KMS-11 (cell line): ENCODE measurements around the gene SLC24A4.

Experiments used
- H2AFZ ChIP-seq: fragments of 200-600 bp; sonication (generic); 2 replicates; pipeline ENCODE4 v1.6.1; 2016; ENCODE audit warnings: antibody characterized with exemption, mixed run types, low read depth
- H3K27ac ChIP-seq: fragments of 200-600 bp; sonication (generic); 2 replicates; pipeline ENCODE4 v1.6.1; 2016; ENCODE audit warnings: mild to moderate bottlenecking, mixed run types
- H3K27me3 ChIP-seq: fragments of 200-600 bp; sonication (generic); 2 replicates; pipeline ENCODE4 v1.6.1; 2017; ENCODE audit warnings: mild to moderate bottlenecking, low read depth, mixed run types, moderate library complexity; ENCODE audit not compliant: insufficient read depth
- H3K36me3 ChIP-seq: fragments of 200-600 bp; sonication (generic); 2 replicates; pipeline ENCODE4 v1.6.1; 2017; ENCODE audit warnings: mild to moderate bottlenecking, mixed run types; ENCODE audit not compliant: insufficient read depth
- H3K4me1 ChIP-seq: fragments of 200-600 bp; sonication (generic); 2 replicates; pipeline ENCODE4 v1.6.1; 2016; ENCODE audit warnings: mild to moderate bottlenecking, low read depth, mixed run types; ENCODE audit not compliant: poor library complexity, severe bottlenecking
- H3K4me2 ChIP-seq: fragments of 200-600 bp; sonication (generic); 2 replicates; pipeline ENCODE4 v1.7.0; 2016; ENCODE audit warnings: mild to moderate bottlenecking, mixed run types
- H3K4me3 ChIP-seq: fragments of 200-600 bp; sonication (generic); IDR thresholded peaks from 2 replicates; pipeline ENCODE4 v1.6.1; 2017; ENCODE audit warnings: low read depth, low read length, mixed read lengths; ENCODE audit not compliant: insufficient read depth
- H3K79me2 ChIP-seq: fragments of 200-600 bp; sonication (generic); 2 replicates; pipeline ENCODE4 v1.6.1; 2016; ENCODE audit warnings: low read depth, mixed run types; ENCODE audit not compliant: insufficient read depth
- H3K9ac ChIP-seq: fragments of 200-600 bp; sonication (generic); 2 replicates; pipeline ENCODE4 v1.6.1; 2016; ENCODE audit warnings: mild to moderate bottlenecking, mixed run types
- H4K20me1 ChIP-seq: fragments of 200-600 bp; sonication (generic); 2 replicates; pipeline ENCODE4 v1.6.1; 2016; ENCODE audit warnings: mild to moderate bottlenecking, mixed run types; ENCODE audit not compliant: insufficient read depth
- TF ChIP-seq, protein P1 (sequence below): fragments of 200-600 bp; sonication (generic); conservative IDR thresholded peaks from 2 replicates; pipeline ENCODE4 v1.6.1; 2017; ENCODE audit warnings: low read depth, mild to moderate bottlenecking, antibody characterized with exemption, low read length, moderate library complexity, mixed read lengths

Gene SLC24A4

DNA sequence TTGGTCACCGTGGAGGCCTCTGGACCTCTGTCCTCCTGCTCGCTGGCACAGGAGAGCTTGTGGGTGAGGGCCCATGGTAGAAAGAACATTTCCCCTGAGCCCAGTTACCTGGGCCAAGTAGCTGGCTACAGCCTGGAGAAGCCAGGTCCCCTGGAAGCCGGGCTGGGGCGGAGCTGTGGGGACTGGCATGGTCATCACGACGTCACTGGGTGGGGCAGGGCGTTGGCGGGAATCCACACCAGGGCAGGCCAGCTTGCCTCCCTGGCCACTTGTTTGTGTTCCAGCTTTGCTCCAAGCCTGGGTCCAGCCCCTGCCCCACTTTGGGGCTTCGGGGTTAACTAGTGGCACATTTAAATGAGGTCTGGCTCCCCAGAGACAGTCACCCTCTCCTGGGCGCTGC, 35.0 kb upstream of the SLC24A4 start:
- no peak overlapping the region for H3K4me2 ChIP-seq
- no peak overlapping the region for H3K9ac ChIP-seq
- H4K20me1 ChIP-seq: no peaks in the 10 kb centered on the region
- H2AFZ ChIP-seq: no peak overlapping the region
- no peaks in the 10 kb centered on the region for H3K79me2 ChIP-seq
- no peak overlapping the region for H3K27ac ChIP-seq
- TF ChIP-seq, protein P1, sequence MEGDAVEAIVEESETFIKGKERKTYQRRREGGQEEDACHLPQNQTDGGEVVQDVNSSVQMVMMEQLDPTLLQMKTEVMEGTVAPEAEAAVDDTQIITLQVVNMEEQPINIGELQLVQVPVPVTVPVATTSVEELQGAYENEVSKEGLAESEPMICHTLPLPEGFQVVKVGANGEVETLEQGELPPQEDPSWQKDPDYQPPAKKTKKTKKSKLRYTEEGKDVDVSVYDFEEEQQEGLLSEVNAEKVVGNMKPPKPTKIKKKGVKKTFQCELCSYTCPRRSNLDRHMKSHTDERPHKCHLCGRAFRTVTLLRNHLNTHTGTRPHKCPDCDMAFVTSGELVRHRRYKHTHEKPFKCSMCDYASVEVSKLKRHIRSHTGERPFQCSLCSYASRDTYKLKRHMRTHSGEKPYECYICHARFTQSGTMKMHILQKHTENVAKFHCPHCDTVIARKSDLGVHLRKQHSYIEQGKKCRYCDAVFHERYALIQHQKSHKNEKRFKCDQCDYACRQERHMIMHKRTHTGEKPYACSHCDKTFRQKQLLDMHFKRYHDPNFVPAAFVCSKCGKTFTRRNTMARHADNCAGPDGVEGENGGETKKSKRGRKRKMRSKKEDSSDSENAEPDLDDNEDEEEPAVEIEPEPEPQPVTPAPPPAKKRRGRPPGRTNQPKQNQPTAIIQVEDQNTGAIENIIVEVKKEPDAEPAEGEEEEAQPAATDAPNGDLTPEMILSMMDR: no peak
- H3K27me3 ChIP-seq: no peaks in the 10 kb centered on the region
- H3K36me3 ChIP-seq: no peaks in the 10 kb centered on the region
- no peak overlapping the region for H3K4me3 ChIP-seq
- no peaks in the 10 kb centered on the region for H3K4me1 ChIP-seq

DNA sequence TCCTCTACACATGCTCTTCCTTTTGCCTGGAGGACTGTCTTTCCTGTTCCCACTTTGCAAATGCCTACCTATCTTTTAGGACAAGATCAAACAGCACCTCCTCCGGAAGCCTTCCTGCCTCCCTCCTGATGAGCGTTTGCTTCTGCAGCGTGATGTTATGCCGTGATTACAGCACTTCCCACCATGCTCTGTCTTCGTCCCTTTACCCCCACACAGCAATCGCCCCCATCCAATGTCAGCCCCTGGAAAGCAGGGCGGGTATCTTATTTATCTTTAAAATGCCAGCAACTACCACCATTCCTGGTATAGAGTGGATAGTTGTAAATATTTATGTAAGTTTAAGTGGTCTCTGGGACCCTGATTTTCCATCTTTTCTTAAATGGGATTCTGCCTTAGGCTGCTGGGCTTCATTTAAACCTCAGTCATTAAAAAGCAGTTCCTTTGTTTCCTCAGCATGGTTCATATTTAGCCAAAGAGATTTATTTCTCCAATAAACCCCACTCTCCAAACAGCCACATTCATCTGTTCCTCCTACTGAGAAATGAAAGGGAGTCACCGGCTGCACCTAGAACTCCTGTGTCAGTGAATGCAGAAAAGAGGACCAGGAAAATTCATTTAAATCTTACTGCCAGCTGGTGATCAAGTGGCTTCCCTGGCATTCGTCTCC, 33.8 kb upstream of the SLC24A4 start:
- Histone ChIP-seq H3K79me2 (no peaks in the 10 kb centered on the region), H4K20me1 (no peaks in the 10 kb centered on the region), H3K27me3 (no peaks in the 10 kb centered on the region), H3K36me3 (no peaks in the 10 kb centered on the region), H3K4me1 (no peaks in the 10 kb centered on the region), H2AFZ (no peak overlapping the region), H3K4me3 (no peak overlapping the region), H3K4me2 (no peak overlapping the region), H3K27ac (no peak overlapping the region), H3K9ac (no peak overlapping the region)
- TF ChIP-seq, protein P1: no peak

DNA sequence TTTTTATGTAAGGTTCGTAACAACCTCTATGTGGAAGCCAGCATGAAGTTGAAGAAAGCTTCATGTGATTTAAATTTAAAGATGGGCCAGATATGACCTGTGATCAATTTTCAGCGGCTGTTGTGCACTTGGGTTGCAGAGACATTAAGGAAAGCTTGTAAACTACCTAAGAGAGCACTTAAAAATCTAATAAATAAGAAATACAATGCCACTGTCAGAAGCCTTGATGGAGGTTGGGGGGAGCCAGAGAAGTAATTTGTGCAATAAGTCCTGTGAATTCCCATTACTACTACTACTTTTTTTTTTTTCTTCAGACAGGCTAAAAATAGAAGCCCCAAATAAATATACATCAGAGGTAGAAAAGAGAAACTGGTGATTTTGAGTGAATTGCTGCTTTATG, 30.3 kb upstream of the SLC24A4 start:
- Histone ChIP-seq H3K79me2 (no peaks in the 10 kb centered on the region), H3K4me2 (no peak overlapping the region), H3K36me3 (no peaks in the 10 kb centered on the region), H2AFZ (no peak overlapping the region), H3K27me3 (no peaks in the 10 kb centered on the region), H3K4me1 (no peaks in the 10 kb centered on the region), H3K4me3 (no peak overlapping the region), H3K27ac (no peak overlapping the region), H4K20me1 (no peaks in the 10 kb centered on the region), H3K9ac (no peak overlapping the region)
- TF ChIP-seq, protein P1: no peak

DNA sequence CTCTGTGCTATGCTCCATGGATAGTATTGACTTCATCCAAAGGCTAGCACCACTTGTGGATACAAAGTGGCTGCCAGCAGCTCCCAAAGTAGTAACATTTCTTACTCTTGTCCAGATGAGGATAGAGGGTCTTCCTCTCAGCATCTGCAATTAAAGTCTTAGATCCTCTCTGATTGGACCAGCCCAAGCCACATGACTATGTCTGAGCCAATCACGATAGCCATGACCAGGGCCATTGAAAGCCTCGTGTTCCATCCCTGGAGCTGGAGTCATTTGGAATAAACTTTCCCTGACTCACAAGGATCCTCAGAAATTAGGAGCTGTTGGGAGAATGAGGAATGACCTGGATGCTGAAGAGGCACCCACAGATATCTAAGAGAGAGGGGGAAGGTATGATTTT, 28.5 kb upstream of the SLC24A4 start:
- H2AFZ ChIP-seq: no peak overlapping the region
- TF ChIP-seq, protein P1: no peak
- H3K36me3 ChIP-seq: no peaks in the 10 kb centered on the region
- H3K27ac ChIP-seq: no peak overlapping the region
- no peak overlapping the region for H3K9ac ChIP-seq
- no peak overlapping the region for H3K4me3 ChIP-seq
- H3K27me3 ChIP-seq: no peaks in the 10 kb centered on the region
- no peaks in the 10 kb centered on the region for H3K79me2 ChIP-seq
- no peak overlapping the region for H3K4me2 ChIP-seq
- no peaks in the 10 kb centered on the region for H3K4me1 ChIP-seq
- H4K20me1 ChIP-seq: no peaks in the 10 kb centered on the region
